Naive B cell (primary cell): ENCODE results near the gene VGLL3. TPM values are rescaled to one million over a fixed set of nuclear protein-coding genes. Genes with fewer than 3 reads are reported as not detected.
"Not testable (repeated sequence)": the region's sequence is repeated elsewhere in the genome, so short reads cannot be mapped to it uniquely, and the experiment has no call there.

Source experiments
- ATAC-seq, 2 donors: fragments of 150-1000 bp; cut with Tn5 transposase; 2 replicates each; pipeline ENCODE4 v1.10.0; 2021; ENCODE audit warnings: low read depth in 2 of 2, mild to moderate bottlenecking in 2 of 2, moderate library complexity in 2 of 2
- DNase-seq: peaks from one replicate; pipeline ENCODE4 v3.0.0; 2022
- H3K27ac Mint-ChIP-seq, 6 donors: one replicate each; pipeline ENCODE4 v1.8.0; 2020 to 2022; ENCODE audit warnings: mild to moderate bottlenecking in 6 of 6, mixed read lengths in 6 of 6, moderate library complexity in 5 of 6, inconsistent platforms in 2 of 6
- H3K27me3 Mint-ChIP-seq, 3 donors: one replicate each; pipeline ENCODE4 v1.8.0; 2021 to 2022; ENCODE audit warnings: mixed read lengths in 3 of 3, mild to moderate bottlenecking in 1 of 3
- H3K36me3 Mint-ChIP-seq, 2 donors: one replicate each; pipeline ENCODE4 v1.8.0; 2020 to 2022; ENCODE audit warnings: mixed read lengths in 2 of 2, inconsistent platforms in 1 of 2, mild to moderate bottlenecking in 1 of 2
- H3K4me1 Mint-ChIP-seq, 3 donors: one replicate each; pipeline ENCODE4 v1.8.0; 2020 to 2022; ENCODE audit warnings: mixed read lengths in 3 of 3, inconsistent platforms in 1 of 3, mild to moderate bottlenecking in 1 of 3, moderate library complexity in 1 of 3
- H3K4me3 Mint-ChIP-seq, 8 donors: one replicate each; pipeline ENCODE4 v1.8.0; 2020 to 2022; ENCODE audit warnings: mild to moderate bottlenecking in 8 of 8, mixed read lengths in 8 of 8, moderate library complexity in 8 of 8, inconsistent platforms in 2 of 8
- H3K9me3 Mint-ChIP-seq, 7 donors: one replicate each; pipeline ENCODE4 v1.8.0; 2020 to 2022; ENCODE audit warnings: mixed read lengths in 7 of 7, mild to moderate bottlenecking in 5 of 7, inconsistent platforms in 2 of 7, moderate library complexity in 1 of 7
- polyA plus RNA-seq, 6 donors: library from polyadenylated mRNA; unstranded; fragments of 300-500 nt; fragmentation: Illumina TruSeq; gene quantifications; one replicate each; pipeline ENCODE4 v1.2.3, GENCODE V29; 2021; ENCODE audit warnings: low read depth in 6 of 6

Gene VGLL3, protein sequence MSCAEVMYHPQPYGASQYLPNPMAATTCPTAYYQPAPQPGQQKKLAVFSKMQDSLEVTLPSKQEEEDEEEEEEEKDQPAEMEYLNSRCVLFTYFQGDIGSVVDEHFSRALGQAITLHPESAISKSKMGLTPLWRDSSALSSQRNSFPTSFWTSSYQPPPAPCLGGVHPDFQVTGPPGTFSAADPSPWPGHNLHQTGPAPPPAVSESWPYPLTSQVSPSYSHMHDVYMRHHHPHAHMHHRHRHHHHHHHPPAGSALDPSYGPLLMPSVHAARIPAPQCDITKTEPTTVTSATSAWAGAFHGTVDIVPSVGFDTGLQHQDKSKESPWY
- not detected for polyA plus RNA-seq

- Mint-ChIP-seq H3K4me1 (peaks cover 0 to 10% (median 0%) of the 10 kb centered on the region in 3 donors), H3K9me3 (peaks cover 0 to 9% (median 0%) of the 10 kb centered on the region in 7 donors), H3K27ac (no peak within 1 kb of the TSS), H3K27me3 (peaks cover 26 to 41% (median 34%) of the 10 kb centered on the region in 3 donors), H3K4me3 (peak within 1 kb of the TSS in 6 of 8 donors; percentile 38 to 77 (median 47)), H3K36me3 (peaks cover 4 to 8% of the 10 kb centered on the region in 2 donors)
- ATAC-seq (peak; percentile 20 to 27), DNase-seq (no peak)
Measured at GRCh38 chr3:86990734-86991481, at the start of gene VGLL3. Gene VGLL3, minus strand, starts transcription at chr3:86991149. Its CDS starts 406 bp downstream, at chr3:86990743.

DNA sequence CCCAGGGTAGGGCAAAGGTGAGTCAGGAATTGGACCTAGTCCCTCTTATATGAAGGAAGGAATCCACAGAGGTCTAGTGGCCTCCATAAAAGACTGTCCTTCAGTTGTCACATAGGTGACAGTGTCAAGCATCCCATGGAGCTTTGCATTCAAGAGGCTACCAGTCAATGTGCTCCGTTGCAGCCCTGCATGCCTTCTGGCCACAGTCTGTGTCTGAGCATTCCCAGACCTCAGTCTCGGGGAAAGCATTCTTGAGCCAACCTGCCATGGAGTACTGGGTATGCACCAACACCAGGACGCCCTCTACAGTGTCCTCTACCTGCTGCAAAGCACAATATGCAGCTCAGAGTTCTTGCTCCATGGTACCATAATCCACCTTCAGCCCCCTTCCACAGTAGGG lies 46.7 kb upstream of the VGLL3 start:
- ATAC-seq = no peak
- Mint-ChIP-seq H3K27ac (no peak overlapping the region), H3K9me3 (peaks cover 0 to 4% (median 0%) of the 10 kb centered on the region in 7 donors), H3K36me3 (no peaks in the 10 kb centered on the region), H3K4me3 (no peak overlapping the region), H3K4me1 (no peaks in the 10 kb centered on the region), H3K27me3 (peaks cover 0 to 5% (median 0%) of the 10 kb centered on the region in 3 donors)
- no peak for DNase-seq

DNA sequence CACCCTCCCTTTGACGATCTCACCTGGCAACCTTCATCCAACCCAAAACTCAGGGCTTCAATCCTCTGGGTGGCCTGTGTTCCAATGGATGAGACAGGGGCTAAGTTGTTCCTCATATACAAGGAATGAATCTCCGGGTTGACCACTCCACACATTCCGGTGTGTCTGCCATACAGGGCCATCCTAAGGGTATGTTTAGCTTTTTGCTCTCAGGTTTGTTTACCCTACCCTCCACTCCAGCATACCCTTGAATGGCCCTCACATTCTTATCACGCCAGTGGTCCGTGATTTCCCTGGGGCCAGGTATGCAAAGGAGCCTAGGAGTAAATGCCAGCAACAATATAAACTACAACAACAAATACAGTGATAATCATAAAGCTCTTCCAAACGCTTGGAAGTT lies 45.7 kb upstream of the VGLL3 start:
- no peaks in the 10 kb centered on the region for H3K36me3 Mint-ChIP-seq
- no peaks in the 10 kb centered on the region for H3K4me1 Mint-ChIP-seq
- ATAC-seq (no peak), DNase-seq (no peak)
- peak overlapping the region in 1 of 6 donors; percentile 41 for H3K27ac Mint-ChIP-seq
- peaks cover 0 to 2% (median under 1%) of the 10 kb centered on the region in 7 donors for H3K9me3 Mint-ChIP-seq
- H3K27me3 Mint-ChIP-seq = no peaks in the 10 kb centered on the region
- no peak overlapping the region for H3K4me3 Mint-ChIP-seq

DNA sequence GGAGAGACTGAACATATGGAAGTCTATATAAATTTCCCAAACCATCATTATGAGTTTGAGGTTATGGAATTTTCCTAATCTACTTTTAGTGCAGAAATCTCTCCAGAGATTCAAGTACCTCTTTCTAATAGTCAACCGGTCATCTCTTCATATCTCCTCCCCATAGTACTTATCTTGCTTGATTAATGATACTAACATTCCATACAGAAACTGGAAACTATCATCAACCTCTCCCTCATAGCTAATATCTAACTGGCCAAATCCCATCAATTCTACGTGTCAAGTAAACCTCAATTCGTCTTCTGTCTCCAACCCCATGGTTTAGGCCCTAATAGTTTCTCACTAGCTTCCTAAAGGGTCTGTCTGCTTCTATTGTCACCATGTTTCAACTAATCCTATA lies 44.4 kb upstream of the VGLL3 start:
- ATAC-seq (no peak), DNase-seq (no peak)
- Mint-ChIP-seq H3K27me3 (no peaks in the 10 kb centered on the region), H3K27ac (no peak overlapping the region), H3K36me3 (no peaks in the 10 kb centered on the region), H3K4me1 (no peaks in the 10 kb centered on the region), H3K9me3 (peaks cover 0 to 3% (median 0%) of the 10 kb centered on the region in 7 donors), H3K4me3 (no peak overlapping the region)

- Mint-ChIP-seq H3K36me3 (no peaks in the 10 kb centered on the region), H3K9me3 (peaks cover 0 to 3% (median 0%) of the 10 kb centered on the region in 7 donors), H3K27ac (no peak overlapping the region), H3K4me1 (no peaks in the 10 kb centered on the region), H3K27me3 (no peaks in the 10 kb centered on the region), H3K4me3 (no peak overlapping the region)
- no peak for ATAC-seq
- no peak for DNase-seq
Measured at GRCh38 chr3:87033205-87033604, 42.3 kb upstream of the VGLL3 start.

DNA sequence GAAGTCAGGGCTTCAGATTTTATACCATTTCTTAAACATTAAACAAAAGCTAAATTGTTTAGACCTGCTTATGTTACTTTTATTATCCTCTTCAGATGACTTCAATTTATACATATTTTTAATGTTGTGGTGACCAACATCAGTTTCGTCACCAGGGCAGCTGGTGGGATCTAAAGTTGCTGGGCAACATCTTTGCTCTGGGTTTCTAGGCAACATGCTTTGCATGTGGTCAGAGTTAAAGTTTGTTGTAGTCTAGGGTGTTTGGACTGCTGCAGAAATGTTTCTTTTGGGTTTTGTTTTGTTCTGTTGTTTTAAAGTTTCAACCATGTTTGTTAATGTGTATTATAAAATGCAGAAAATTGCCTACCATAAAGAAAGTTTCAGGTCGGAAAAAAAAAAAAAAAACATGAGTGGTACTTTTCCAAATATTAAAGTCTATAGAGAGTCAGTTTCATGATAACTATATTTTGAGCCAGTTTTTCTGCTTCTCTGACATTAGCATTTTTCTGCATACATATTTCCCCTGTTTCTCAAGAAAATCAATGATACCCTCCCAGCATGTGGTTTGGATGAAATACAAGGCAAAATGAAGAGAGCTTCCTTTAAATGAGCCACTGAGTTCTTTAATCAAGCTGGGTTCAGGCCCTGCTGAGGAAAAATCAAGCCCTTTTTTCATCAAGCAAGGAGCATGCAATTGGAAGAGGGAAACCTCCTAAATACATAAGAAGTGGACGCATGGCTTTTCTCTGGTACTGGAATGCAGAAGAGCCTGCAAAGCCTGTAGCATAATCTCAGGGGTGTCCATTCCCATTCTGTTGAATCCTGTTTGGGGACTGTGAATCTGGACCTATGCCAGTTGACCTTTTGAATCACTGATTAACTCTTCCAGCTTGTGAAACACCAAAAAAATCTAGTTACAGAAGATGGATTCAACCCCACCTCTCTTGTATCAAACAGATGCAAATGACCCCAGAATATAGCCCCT lies 35.0 kb upstream of the VGLL3 start:
- H3K4me1 Mint-ChIP-seq = no peaks in the 10 kb centered on the region
- H3K4me3 Mint-ChIP-seq = no peak overlapping the region
- DNase-seq = no peak
- no peaks in the 10 kb centered on the region for H3K27me3 Mint-ChIP-seq
- no peak for ATAC-seq
- H3K9me3 Mint-ChIP-seq = peaks cover 0 to 10% (median 6%) of the 10 kb centered on the region in 7 donors
- H3K36me3 Mint-ChIP-seq = no peaks in the 10 kb centered on the region
- H3K27ac Mint-ChIP-seq = no peak overlapping the region

DNA sequence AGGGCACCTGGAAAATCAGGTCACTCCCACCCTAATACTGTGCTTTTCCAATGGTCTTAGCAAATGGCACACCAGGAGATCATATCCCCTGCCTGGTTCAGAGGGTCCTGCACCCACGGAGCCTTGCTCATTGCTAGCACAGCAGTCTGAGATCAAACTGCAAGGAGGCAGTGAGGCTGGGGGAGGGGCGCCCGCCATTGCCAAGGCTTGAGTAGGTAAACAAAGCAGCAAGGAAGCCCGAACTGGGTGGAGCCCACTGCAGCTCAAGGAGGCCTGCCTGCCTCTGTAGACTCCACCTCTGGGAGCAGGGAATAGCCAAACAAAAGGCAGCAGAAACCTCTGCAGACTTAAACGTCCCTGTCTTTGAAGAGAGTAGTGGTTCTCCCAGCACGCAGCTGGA lies 26.4 kb upstream of the VGLL3 start:
- not testable (repeated sequence) for H3K36me3 Mint-ChIP-seq, H3K4me3 Mint-ChIP-seq

DNA sequence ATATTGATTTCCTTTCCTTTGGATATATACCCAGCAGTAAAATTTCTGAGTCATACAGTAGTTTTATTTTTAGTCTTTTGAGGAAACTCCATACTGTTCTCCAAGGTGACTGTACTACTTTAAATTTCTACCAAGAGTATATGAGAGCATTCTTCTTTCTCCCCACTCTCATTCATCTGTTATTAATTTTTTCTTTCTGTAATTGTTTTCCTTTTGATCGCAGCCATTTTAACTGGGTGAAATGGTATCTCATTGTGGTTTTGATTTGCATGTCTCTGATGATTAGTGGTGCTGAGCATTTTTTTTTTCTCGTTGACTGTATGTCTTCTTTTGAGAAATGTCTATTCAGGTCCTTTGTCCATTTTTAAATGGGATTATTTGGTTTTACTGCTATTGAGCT lies 18.3 kb upstream of the VGLL3 start:
- Mint-ChIP-seq H3K4me3 (no peak overlapping the region), H3K9me3 (peaks cover 0 to 20% (median 4%) of the 10 kb centered on the region in 7 donors), H3K27me3 (peaks cover 0 to 5% (median 0%) of the 10 kb centered on the region in 3 donors), H3K36me3 (no peaks in the 10 kb centered on the region), H3K4me1 (no peaks in the 10 kb centered on the region), H3K27ac (no peak overlapping the region)
- DNase-seq (no peak), ATAC-seq (no peak)

More for the DNA sequence above, 26.4 kb upstream of the VGLL3 start:
- ATAC-seq, H3K27me3 Mint-ChIP-seq, H3K27ac Mint-ChIP-seq, H3K4me1 Mint-ChIP-seq, DNase-seq: not testable (repeated sequence)
- H3K9me3 Mint-ChIP-seq = peaks cover 3 to 31% (median 13%) of the 10 kb centered on the region in 7 donors

- peaks cover 0 to 20% (median 4%) of the 10 kb centered on the region in 7 donors for H3K9me3 Mint-ChIP-seq
- no peaks in the 10 kb centered on the region for H3K27me3 Mint-ChIP-seq
- no peaks in the 10 kb centered on the region for H3K4me1 Mint-ChIP-seq
- ATAC-seq (no peak), DNase-seq (no peak)
- H3K36me3 Mint-ChIP-seq = no peaks in the 10 kb centered on the region
- H3K4me3 Mint-ChIP-seq = no peak overlapping the region
- no peak overlapping the region for H3K27ac Mint-ChIP-seq
Measured at GRCh38 chr3:87006844-87007439, 16.0 kb upstream of the VGLL3 start.

- no peaks in the 10 kb centered on the region for H3K4me1 Mint-ChIP-seq
- no peaks in the 10 kb centered on the region for H3K36me3 Mint-ChIP-seq
- no peak overlapping the region for H3K27ac Mint-ChIP-seq
- ATAC-seq (no peak), DNase-seq (no peak)
- H3K27me3 Mint-ChIP-seq = no peaks in the 10 kb centered on the region
- no peak overlapping the region for H3K4me3 Mint-ChIP-seq
- peaks cover 0 to 18% (median 4%) of the 10 kb centered on the region in 7 donors for H3K9me3 Mint-ChIP-seq
Measured at GRCh38 chr3:87004883-87005282, 13.9 kb upstream of the VGLL3 start.

GRCh38 chr3:87002346-87002745 lies 11.4 kb upstream of the VGLL3 start:
- Mint-ChIP-seq H3K36me3 (no peaks in the 10 kb centered on the region), H3K9me3 (peaks cover 0 to 10% (median 0%) of the 10 kb centered on the region in 7 donors), H3K4me1 (no peaks in the 10 kb centered on the region), H3K4me3 (no peak overlapping the region), H3K27me3 (no peaks in the 10 kb centered on the region), H3K27ac (no peak overlapping the region)
- ATAC-seq (no peak), DNase-seq (no peak)

DNA sequence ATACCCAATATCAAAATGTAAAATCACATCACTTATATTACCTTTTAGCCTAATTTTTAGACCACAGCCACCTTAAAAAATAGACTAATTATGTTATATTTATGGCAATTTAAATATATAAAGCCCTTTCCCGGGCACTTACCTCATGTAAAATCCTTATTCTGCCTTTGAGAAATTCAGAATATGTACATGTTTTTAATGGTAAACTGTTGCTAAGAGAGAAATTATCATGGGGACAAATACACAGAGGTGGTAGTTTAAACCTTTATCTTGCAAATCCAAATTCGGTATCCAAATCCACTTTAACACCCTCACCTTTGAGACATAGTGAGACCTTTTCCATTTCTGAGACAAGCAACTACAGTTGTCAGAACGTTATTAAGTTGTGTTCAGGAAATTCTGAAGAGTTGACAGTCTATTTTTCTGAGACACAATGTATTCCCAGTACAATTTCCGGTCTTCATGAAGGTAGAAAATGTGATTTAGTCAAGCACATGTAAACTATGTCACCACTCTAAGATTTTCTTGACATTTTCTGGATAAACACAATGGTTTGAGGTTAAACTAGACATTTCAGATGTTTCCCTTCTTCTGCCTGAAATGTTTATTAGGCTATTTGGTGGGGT lies 10.6 kb upstream of the VGLL3 start:
- Mint-ChIP-seq H3K27me3 (peaks cover 0 to under 1% (median 0%) of the 10 kb centered on the region in 3 donors), H3K4me1 (no peaks in the 10 kb centered on the region), H3K4me3 (no peak overlapping the region), H3K36me3 (no peaks in the 10 kb centered on the region), H3K9me3 (peaks cover 0 to 7% (median 0%) of the 10 kb centered on the region in 7 donors), H3K27ac (no peak overlapping the region)
- ATAC-seq = no peak
- no peak for DNase-seq
